ENCODE results near the gene PHLDB1.

The PHLDB1 gene

DNA sequence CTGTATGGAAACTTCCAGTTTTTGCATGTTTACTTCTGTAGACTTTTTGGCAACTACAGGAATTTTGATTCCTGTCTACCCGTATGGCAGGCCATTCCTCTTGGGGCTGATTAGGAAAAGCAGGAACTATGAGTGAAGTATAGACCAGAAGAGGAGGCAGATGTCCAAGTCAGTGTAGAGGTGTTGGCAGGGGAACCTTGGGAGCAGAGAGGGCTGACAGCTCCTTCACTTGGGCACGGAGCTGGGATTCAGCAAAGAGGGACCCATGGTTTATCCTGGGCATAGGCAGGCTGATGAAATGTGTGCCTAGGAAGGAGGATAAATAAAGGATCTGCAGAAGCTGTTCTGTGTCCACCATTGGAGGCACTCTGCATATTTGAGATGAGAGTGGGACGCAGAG lies 39.0 kb downstream of the PHLDB1 start:
- TF ChIP-seq SPI1 (IDR thresholded peaks at IDR 0.05; ENCODE audit: low read depth, low read length) (no peak), POLR2A (IDR thresholded peaks at IDR 0.05; ENCODE audit: low read depth, low read length) (no peak), POU2F2 (IDR thresholded peaks at IDR 0.05; ENCODE audit: low read depth, low read length) (no peak), PAX5 (IDR thresholded peaks at IDR 0.05; ENCODE audit: insufficient read depth, low read length, severe bottlenecking) (no peak), POLR2AphosphoS5 (IDR thresholded peaks at IDR 0.05; ENCODE audit: low read depth, low read length) (no peak), TAF1 (IDR thresholded peaks at IDR 0.05; ENCODE audit: low read depth, low read length) (no peak)
- DNase-seq (ENCODE audit: insufficient read length, low spot score) (no peak), FAIRE-seq (no peak)

DNA sequence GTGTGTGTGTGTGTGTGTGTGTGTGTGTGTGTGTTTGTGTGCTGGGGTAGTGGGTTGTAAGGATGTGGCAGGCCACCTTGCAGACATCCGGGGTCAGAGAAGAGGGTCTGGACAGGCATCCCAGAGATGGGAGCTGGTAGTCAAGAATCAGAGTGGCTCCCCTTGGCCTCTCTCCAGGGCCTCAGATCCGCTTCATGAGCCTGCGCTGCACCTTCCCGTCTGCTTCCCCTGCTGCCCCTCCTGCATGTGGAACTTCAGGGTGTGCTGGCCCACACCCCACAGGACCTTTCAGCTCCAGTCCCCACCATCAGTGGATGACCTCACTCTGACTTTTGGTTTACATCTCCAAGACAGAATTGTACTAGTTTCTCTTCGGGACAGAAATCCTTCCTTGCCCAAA lies 40.9 kb downstream of the PHLDB1 start:
- TF ChIP-seq TAF1 (IDR thresholded peaks at IDR 0.05; ENCODE audit: low read depth, low read length) = no peak
- no peak for DNase-seq (ENCODE audit: insufficient read length, low spot score)
- FAIRE-seq = no peak

DNA sequence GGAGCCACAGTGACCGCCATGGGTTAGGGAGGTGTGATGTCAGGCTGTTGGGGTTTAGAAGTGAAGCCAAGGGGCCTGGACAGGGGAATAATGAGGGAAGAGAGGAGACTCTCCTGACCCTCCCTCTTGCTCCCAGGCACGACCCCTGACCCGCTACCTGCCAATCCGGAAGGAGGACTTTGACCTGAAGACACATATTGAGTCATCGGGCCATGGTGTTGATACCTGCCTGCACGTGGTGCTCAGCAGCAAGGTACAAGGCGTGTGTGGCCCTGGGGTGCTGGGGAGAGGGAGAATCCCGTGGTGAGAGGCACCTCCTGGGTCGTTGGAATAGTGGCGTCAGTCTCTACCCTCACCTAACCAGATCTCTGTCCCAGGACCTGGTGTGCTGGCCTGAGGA lies 42.5 kb downstream of the PHLDB1 start:
- TF ChIP-seq POLR2AphosphoS5 (IDR thresholded peaks at IDR 0.05; ENCODE audit: low read depth, low read length) (no peak), POU2F2 (IDR thresholded peaks at IDR 0.05; ENCODE audit: low read depth, low read length) (no peak), PAX5 (IDR thresholded peaks at IDR 0.05; ENCODE audit: insufficient read depth, low read length, severe bottlenecking) (no peak), SPI1 (IDR thresholded peaks at IDR 0.05; ENCODE audit: low read depth, low read length) (no peak), TAF1 (IDR thresholded peaks at IDR 0.05; ENCODE audit: low read depth, low read length) (no peak)
- no peak for FAIRE-seq
- no peak for DNase-seq (ENCODE audit: insufficient read length, low spot score)

DNA sequence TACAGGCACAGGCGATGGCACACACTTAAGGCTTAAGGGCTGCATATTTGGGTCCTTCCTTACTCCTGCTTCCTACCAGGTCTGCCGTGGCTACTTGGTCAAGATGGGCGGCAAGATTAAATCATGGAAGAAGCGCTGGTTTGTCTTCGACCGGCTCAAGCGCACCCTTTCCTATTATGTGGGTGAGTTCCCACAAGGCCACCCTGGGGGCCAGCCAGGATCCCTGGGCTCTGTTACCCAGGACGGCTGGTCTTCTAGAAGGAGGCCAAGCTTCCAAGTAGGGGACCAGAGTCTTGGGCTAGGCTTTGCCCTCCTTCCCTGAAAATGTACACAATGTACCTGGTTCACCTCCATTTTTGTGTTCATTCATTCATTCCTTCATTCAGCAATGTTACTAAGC lies 43.0 kb downstream of the PHLDB1 start:
- FAIRE-seq = no peak
- no peak for TF ChIP-seq POLR2AphosphoS5 (IDR thresholded peaks at IDR 0.05; ENCODE audit: low read depth, low read length)
- TF ChIP-seq SPI1 (IDR thresholded peaks at IDR 0.05; ENCODE audit: low read depth, low read length) = no peak
- TF ChIP-seq POU2F2 (IDR thresholded peaks at IDR 0.05; ENCODE audit: low read depth, low read length) = no peak
- no peak for TF ChIP-seq POLR2A (IDR thresholded peaks at IDR 0.05; ENCODE audit: low read depth, low read length)
- no peak for TF ChIP-seq PAX5 (IDR thresholded peaks at IDR 0.05; ENCODE audit: insufficient read depth, low read length, severe bottlenecking)
- no peak for TF ChIP-seq TAF1 (IDR thresholded peaks at IDR 0.05; ENCODE audit: low read depth, low read length)
- no peak for DNase-seq (ENCODE audit: insufficient read length, low spot score)

DNA sequence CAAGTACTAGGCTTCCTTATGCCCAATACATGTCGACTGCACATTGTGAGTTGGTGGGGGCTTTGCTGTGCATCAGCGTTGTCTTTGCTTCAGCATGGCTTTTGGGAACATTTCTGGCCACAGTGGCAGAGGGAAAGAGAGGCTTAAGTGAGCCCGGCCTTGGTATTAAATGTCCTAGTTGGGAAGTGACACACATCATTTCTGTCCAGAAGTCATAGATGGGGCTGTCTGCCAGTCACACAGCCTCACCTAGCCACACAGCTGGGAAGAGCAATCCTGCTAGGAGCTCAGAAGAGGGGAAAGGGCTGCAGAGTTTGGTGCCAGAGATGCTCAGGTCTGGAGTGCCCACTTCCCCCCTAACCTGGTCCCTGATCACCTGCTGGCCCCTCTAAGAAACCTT lies 44.4 kb downstream of the PHLDB1 start:
- TF ChIP-seq PAX5 (IDR thresholded peaks at IDR 0.05; ENCODE audit: insufficient read depth, low read length, severe bottlenecking) (no peak), SPI1 (IDR thresholded peaks at IDR 0.05; ENCODE audit: low read depth, low read length) (no peak), POLR2A (IDR thresholded peaks at IDR 0.05; ENCODE audit: low read depth, low read length) (no peak), TAF1 (IDR thresholded peaks at IDR 0.05; ENCODE audit: low read depth, low read length) (no peak), POLR2AphosphoS5 (IDR thresholded peaks at IDR 0.05; ENCODE audit: low read depth, low read length) (no peak), POU2F2 (IDR thresholded peaks at IDR 0.05; ENCODE audit: low read depth, low read length) (no peak)
- no peak for FAIRE-seq
- no peak for DNase-seq (ENCODE audit: insufficient read length, low spot score)

DNA sequence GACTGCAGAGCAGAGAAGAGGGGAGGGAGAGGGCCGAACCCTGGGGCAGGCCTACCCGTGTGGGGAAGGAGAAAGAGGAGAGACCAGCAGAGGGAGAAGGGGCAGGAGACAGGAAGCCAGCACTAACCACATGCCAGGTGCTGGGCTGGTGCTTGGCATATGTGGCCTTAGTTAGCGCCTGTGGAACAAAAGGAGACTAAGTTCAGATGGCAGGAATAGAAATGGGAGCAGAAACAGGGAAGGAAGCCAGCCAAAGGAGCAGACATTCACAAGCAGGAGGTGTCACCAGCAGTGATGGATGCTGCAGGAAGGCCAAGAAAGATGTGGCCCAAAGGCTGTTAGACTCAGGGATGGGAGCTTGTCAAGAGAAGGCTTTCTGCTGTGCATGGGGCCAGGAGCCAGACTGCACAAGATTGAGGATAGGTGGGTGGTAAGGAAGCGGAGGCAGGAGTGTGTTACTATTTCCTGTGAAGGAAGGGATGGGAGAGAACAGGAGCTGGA lies 45.3 kb downstream of the PHLDB1 start:
- no peak for FAIRE-seq
- TF ChIP-seq POLR2A (IDR thresholded peaks at IDR 0.05; ENCODE audit: low read depth, low read length) = no peak
- TF ChIP-seq TAF1 (IDR thresholded peaks at IDR 0.05; ENCODE audit: low read depth, low read length) = no peak
- TF ChIP-seq POU2F2 (IDR thresholded peaks at IDR 0.05; ENCODE audit: low read depth, low read length) = no peak
- TF ChIP-seq SPI1 (IDR thresholded peaks at IDR 0.05; ENCODE audit: low read depth, low read length) = no peak
- TF ChIP-seq POLR2AphosphoS5 (IDR thresholded peaks at IDR 0.05; ENCODE audit: low read depth, low read length) = no peak
- no peak for TF ChIP-seq PAX5 (IDR thresholded peaks at IDR 0.05; ENCODE audit: insufficient read depth, low read length, severe bottlenecking)
- DNase-seq (ENCODE audit: insufficient read length, low spot score) = no peak

DNA sequence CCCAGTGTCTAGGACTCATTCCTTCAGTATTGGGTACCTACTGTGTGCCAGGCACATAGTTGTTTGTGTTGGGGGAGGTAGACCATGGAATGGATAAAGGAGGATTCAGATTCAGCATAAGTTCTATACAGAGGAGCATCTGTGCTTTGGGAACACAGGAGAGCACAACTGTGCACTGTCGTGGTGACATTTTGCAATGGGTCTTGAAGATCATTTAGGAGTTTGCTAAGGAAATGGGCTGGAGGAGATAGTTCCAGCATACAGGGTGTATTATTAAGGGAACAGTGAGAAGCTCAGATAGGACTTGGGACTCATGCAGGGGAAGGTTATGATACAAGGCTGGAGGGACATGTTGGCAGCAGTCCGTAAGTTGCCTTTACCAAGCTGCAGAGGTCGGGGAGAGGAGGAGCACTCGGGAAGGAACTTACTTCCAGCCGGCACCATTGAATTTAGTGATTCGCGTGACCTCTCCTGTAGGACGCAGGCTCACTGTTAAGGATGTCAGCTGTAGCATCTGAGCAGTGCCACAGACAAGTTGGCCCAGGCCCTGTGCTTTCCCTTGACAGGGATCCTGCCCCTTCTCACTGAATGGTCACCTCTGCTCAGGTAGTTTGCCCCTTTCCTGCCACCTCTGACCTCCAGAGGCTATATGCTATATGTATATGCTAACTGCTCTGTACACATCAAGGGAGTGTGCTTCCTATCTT lies 46.4 kb downstream of the PHLDB1 start:
- TF ChIP-seq POLR2A (IDR thresholded peaks at IDR 0.05; ENCODE audit: low read depth, low read length) (no peak), SPI1 (IDR thresholded peaks at IDR 0.05; ENCODE audit: low read depth, low read length) (no peak), TAF1 (IDR thresholded peaks at IDR 0.05; ENCODE audit: low read depth, low read length) (no peak), POLR2AphosphoS5 (IDR thresholded peaks at IDR 0.05; ENCODE audit: low read depth, low read length) (no peak), POU2F2 (IDR thresholded peaks at IDR 0.05; ENCODE audit: low read depth, low read length) (no peak), PAX5 (IDR thresholded peaks at IDR 0.05; ENCODE audit: insufficient read depth, low read length, severe bottlenecking) (no peak)
- FAIRE-seq (no peak), DNase-seq (ENCODE audit: insufficient read length, low spot score) (no peak)

DNA sequence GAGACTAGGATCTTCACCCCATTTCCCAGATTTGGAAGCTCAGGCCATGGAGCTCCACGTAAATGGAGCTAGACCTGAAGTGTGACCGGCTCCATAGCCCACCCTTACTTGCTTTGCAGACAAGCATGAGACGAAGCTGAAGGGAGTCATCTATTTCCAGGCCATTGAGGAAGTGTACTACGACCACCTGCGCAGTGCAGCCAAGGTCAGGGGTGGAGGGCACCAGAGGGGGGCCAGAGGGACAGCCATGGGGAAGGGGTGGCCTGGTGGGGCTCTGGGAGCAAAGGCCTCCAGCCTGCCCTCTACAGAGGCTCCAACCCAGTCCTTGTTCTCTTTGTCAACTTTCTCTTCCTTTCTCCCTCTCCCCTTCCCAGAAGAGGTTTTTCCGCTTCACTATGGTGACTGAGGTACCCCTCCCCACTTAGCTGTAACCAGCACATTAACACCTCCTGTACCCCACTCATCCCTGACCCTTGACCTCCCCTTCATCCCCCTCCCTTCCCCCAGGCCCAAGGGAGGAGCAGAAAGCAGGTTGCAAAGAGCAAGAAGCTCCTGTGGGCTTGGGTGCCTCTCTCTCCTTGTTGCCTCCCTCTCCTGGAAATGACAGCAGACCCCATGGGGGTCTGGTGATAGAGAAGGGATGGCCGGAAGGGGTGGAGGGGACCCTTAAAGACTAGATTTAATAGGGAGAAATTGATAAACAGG lies 48.2 kb downstream of the PHLDB1 start:
- FAIRE-seq (no peak), DNase-seq (ENCODE audit: insufficient read length, low spot score) (no peak)
- TF ChIP-seq SPI1 (IDR thresholded peaks at IDR 0.05; ENCODE audit: low read depth, low read length) = no peak
- no peak for TF ChIP-seq POU2F2 (IDR thresholded peaks at IDR 0.05; ENCODE audit: low read depth, low read length)
- TF ChIP-seq POLR2A (IDR thresholded peaks at IDR 0.05; ENCODE audit: low read depth, low read length) = no peak
- no peak for TF ChIP-seq TAF1 (IDR thresholded peaks at IDR 0.05; ENCODE audit: low read depth, low read length)
- no peak for TF ChIP-seq POLR2AphosphoS5 (IDR thresholded peaks at IDR 0.05; ENCODE audit: low read depth, low read length)
- no peak for TF ChIP-seq PAX5 (IDR thresholded peaks at IDR 0.05; ENCODE audit: insufficient read depth, low read length, severe bottlenecking)

DNA sequence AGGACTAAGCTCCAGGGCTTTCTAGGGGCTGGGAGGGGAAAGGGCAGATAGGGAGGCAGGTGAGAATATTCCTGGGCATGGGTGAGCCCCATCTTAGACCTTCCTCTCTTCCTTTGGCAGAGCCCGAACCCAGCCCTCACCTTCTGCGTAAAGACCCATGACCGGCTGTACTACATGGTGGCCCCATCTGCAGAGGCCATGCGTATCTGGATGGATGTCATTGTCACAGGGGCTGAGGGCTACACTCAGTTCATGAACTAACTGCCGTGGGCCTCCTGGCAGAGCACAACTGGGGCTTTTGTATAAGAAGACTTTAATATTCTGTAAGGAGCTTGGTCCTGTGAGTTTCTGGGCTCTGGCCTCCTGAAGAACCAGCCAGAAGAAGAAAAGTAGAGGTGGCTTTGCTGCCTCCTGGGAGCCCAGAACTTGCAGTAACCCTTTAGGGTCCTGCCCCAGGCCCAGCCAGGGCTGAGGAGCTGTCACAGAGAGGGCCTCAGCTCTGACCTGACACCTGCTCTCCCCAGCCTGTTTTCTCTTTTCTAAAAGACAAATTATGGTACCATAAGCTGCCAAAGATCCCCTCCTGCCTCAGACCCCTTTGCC lies 49.2 kb downstream of the PHLDB1 start:
- TF ChIP-seq SPI1 (IDR thresholded peaks at IDR 0.05; ENCODE audit: low read depth, low read length) (no peak), POLR2A (IDR thresholded peaks at IDR 0.05; ENCODE audit: low read depth, low read length) (no peak), TAF1 (IDR thresholded peaks at IDR 0.05; ENCODE audit: low read depth, low read length) (no peak)
- no peak for FAIRE-seq
- DNase-seq (ENCODE audit: insufficient read length, low spot score) = no peak

Data from GM12891 (cell line).